HG03280 (cell line): Measurements from ENCODE around the gene PLXDC1.
"Not testable (repeated sequence)": the region's sequence is repeated elsewhere in the genome, so short reads cannot be mapped to it uniquely, and the experiment has no call there.

Experiments used
- ATAC-seq: cut with Tn5 transposase; IDR thresholded peaks from one replicate; pipeline ENCODE4 v1.9.1; 2021; ENCODE audit warnings: mild to moderate bottlenecking, moderate library complexity; ENCODE audit not compliant: unreplicated experiment

PLXDC1 gene

DNA sequence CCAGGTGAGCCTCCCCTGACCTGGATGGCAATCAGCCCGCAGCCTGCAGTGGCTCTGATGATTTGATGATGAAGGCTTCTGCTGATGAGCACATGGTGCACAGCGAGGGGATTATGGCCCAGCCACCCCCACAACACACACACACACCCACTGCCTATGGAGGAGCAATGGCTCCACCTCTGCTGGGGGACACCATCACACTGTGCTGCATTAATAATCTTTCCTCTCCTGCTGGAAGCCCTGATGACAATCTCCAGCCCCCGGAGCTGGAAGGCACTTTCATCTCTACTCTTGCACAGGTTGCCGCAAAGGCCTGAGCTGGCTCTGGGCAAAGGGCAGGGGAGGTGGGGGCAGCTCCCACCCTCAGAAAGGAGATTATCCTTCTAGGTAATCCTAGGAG is 79.9 kb downstream of the PLXDC1 start:
- ATAC-seq: no peak

- ATAC-seq: no peak
Observed at GRCh38 chr17:39069114-39069756, 82.2 kb downstream of the PLXDC1 start.

- ATAC-seq: no peak
Observed at GRCh38 chr17:39064819-39065218, 86.6 kb downstream of the PLXDC1 start.

DNA sequence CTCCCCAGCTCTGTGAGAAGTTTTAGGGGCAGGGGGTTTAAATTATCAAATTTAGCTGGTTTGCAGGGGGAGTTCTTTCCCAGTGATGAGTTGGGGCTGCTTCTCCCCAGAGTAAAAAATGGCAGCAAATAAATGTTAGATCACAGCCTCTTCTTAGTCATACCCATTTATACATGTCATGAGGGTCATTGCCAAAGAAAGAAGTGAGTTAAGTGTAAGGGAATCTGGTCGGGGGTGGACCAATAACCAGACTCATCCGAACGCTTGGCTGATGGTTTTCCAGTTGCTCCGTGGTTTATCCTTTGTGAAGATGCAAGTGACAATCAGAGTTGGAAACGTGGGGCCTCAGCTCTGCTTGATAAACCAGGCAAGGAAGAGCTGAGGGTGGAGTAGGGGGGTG is 87.1 kb downstream of the PLXDC1 start:
- no peak for ATAC-seq

DNA sequence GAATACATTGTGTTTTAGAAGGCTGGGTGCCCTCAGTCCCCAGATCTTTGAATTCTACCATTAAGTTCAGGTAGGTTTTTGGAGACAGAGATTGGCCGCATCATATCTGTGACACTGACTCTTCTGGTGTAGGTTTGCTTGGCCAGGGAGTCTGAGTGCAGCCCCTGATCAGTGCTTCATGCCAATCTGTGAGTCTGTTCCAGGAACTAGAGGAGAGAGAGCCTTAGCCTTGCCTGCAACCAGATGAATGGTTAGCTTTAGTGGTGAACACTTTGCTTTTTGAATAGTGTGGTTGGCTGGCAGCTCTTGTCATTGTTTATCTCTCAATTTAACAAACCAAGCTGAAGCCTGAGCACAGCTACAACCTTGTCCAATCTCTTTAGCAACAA is 87.8 kb downstream of the PLXDC1 start:
- ATAC-seq: no peak

GRCh38 chr17:39062846-39063680 is 88.4 kb downstream of the PLXDC1 start:
- no peak for ATAC-seq

DNA sequence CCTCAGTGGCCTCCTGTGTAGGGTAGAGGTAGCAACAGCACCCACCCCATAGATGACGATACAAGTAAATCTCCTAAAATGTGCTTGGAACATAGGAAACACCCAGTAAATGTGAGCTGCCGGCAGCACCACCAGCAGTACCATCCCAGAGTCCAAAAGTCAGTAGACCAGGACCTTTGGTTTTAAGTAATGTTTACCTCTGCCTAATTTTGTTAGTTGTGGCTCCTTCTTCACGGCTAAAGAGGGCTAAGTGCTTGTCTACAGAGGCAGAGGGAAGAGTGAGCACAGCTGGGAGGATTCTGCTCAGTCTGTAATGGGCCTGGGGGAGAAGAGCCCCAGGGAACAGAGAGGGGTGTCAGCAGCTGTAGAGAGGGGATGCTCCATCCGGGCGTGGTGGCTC is 92.9 kb downstream of the PLXDC1 start:
- ATAC-seq: no peak

- no peak for ATAC-seq
Observed at GRCh38 chr17:39057701-39058206, 93.7 kb downstream of the PLXDC1 start.

GRCh38 chr17:39054111-39054645 is 97.3 kb downstream of the PLXDC1 start:
- ATAC-seq: no peak

- ATAC-seq: not testable (repeated sequence)
Observed at GRCh38 chr17:39052423-39052822, 99.0 kb downstream of the PLXDC1 start.

GRCh38 chr17:39051001-39051585 is 100.3 kb downstream of the PLXDC1 start:
- ATAC-seq: no peak

DNA sequence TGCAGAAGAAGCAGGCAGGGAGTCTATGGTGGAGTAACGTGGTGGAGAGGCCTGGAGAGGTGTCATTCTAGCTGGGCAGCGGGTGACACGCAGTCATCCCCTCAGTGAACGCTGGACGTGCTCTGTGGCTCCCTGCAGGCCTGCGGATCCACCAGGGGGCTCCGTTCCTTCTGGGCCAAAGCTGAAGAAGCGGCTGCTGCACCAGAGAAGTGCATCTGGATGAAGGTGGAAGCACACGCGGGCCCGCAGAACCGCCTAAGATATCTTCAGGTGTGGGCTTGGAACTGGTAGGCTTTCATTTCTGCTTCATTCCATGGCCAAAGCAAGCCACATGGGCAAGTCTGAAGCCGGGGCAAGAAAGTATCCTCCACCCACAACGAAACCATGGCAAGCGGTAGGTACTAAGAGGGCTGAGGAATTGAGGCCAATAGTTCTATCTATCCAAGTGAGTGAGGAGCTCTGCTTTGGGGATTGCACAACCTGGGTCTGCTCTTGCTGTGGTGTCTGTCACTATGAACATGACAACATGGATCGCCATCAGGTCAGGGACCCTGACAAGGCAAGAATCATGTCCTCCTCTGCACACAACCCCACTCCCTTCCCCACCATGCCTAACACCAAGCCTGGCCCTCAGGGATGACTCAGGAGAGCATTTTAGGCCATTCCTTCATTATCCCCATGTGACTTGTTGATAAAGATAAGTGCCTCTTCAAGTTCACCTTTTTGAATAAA is 105.3 kb downstream of the PLXDC1 start:
- no peak for ATAC-seq

DNA sequence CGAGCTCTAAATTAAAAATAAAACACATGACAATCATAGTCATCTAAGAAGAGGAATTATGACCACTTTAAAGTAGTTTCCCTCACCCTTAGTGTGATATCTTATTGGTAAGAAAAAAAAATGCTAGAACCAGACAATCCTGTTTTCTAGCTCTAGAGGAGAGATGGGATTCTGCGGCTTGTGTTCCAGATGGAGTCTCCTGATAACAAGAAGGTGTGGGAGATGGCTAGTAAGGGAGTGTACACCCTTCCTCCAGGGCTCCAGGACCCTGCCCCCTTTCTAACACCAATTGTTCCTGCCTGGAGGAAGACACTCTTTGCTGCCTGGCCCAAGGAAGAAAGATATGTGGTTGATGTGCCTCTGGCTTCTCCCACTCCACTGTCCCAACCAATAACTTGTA is 115.4 kb downstream of the PLXDC1 start:
- no peak for ATAC-seq

DNA sequence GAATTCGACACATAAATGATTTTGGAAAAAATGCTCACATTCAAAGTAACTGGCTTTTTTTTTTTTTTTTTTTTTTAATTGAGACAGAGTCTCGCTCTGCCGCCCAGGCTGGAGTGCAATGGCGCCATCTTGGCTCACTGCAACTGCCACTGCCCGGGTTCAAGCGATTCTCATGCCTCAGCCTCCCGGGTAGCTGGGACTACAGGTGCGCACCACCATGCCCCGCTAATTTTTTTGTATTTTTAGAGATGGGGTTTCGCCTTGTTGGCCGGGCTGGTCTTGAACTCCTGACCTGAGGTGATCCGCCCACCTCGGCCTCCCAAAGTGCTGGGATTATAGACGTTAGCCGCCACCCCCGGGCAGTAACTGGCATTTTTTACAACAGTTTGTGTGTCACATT is 115.9 kb downstream of the PLXDC1 start:
- not testable (repeated sequence) for ATAC-seq

DNA sequence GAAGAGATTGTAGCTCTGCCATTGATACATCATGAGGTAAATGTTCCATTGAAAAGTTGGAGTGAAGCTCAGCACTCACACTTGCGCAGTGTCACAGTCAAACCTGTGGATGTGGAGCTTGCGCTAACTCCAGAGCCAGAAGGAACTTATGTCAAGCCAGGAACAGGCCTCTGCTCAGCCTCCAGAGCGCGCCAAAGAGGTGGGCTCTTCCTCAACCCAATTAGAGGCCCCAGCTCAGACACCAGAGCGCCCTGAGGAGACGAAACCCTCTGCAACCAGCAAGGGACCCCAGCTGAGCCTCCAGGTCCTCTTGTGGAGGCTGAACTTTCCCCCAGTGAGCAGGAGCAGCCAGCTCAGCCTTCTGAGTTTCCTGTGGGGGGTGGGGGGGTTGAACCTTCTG is 122.7 kb downstream of the PLXDC1 start:
- no peak for ATAC-seq

DNA sequence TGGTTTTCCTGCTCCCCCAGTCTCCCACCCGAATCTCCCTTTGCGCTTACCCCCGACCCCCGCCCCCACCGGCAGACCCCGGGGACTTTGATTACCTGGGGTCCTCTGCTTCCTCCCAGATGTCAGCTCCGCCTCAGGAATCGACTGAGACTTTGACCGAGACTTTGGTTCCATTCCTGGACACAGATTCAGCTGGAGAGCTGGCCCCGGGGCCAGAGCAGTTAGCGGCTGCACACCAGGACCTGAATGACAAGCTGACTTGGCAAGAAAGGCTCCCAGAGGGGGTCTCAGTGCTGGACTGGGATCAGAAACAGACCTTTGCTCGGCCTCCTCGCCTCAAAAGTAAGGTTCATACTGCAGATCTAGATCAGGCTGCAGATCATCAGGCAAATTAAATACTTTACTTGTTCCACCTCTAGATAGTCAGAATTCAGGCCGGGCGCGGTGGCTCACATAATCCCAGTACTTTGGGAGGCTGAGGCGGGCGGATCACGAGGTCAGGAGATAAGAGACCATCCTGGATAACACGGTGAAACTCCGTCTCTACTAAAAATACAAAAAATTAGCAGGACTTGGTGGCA is 123.9 kb downstream of the PLXDC1 start:
- no peak for ATAC-seq

DNA sequence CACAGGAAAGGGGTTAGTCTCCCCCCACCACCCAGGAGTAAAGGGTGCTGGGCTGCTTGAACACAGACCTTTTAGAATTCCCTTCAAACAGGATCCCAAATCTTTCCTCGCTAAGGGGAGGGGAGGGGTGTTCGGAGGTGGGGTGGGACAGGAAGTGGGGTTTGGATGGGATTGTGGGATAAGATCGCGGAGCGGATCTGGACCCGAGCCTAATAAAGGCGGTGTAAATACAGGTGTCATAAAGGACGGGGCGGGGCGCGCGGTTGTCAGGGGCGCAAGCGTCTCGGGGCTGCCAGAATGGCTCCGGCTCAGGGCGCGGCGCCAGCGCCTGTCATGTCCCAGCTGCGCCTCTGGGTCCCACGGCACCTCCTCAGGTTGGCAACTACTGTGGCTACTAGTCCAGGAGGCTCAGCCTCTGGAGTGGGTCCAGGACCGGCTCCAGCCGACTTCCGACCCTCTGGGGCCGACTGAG is 124.4 kb downstream of the PLXDC1 start:
- no peak for ATAC-seq

DNA sequence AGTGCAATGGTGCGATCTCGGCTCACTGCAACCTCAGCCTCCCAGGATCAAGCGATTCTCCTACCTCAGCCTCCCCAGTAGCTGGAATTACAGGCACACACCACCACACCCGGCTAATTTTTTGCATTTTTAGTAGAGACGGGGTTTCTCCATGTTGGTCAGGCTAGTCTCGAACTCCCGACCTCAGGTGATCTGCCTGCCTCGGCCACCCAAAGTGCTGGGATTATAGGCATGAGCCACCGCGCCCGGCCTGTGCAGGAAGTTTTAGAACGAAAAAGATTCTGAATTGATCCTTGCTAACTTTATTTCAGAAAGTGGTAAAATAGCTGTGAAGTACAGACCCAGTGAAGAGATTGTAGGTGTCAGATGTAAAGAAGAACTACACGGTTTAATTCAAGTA is 125.1 kb downstream of the PLXDC1 start:
- not testable (repeated sequence) for ATAC-seq

- no peak for ATAC-seq
Observed at GRCh38 chr17:39022924-39023323, 128.5 kb downstream of the PLXDC1 start.

DNA sequence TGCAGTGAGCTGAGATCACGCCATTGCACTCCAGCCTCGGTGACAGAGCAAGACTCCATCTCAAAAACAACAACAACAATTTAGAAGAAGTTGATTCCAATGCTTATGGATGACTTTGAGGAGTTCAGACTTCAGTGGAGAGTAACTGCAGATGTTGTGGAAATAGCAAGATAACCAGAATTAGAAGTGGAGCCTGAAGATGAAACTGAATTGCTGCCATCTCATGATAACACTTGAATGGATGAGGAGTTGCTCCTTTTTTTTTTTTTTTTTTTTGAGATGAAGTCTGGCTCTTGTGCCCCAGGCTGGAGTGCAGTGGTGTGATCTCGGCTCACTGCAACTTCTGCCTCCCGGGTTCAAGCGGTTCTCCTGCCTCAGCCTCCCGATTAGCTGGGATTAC is 131.4 kb downstream of the PLXDC1 start:
- not testable (repeated sequence) for ATAC-seq
